GM10248 (cell line): ENCODE results near the gene RACGAP1.

Experiments used
- CTCF ChIA-PET: fragments of 300-600 bp; sonication (Branson Sonifier 250); formaldehyde crosslinking; extraction: SDS; loops from one replicate; lab custom pipeline; 2021; ENCODE audit warnings: antibody characterized with exemption; lab: Yijun Ruan, JAX
- POLR2A ChIA-PET: fragments of 350-650 bp; sonication (Branson Sonifier 250); formaldehyde crosslinking; extraction: SDS; loops from one replicate; lab custom pipeline; 2020; ENCODE audit warnings: antibody characterized with exemption; lab: Yijun Ruan, JAX
- DNase-seq: peaks from one replicate; pipeline ENCODE4 v3.0.0; 2012; ENCODE audit errors: extremely low spot score
- CTCF ChIP-seq: IDR thresholded peaks from 2 replicates; pipeline ENCODE4 v1.5.1; 2012; ENCODE audit warnings: mild to moderate bottlenecking, low read depth; ENCODE audit errors: extremely low read depth, missing control alignments, control extremely low read depth

Gene RACGAP1

GRCh38 chr12:50006754-50007442 lies 18.4 kb downstream of the RACGAP1 start:
- TF ChIP-seq CTCF = no peak
- POLR2A ChIA-PET = interaction anchor here (0.7 to 1.1 kb wide), 3 partner anchors 26 to 266 kb away, joined by 3 read pairs; no protein-coding TSS in a partner anchor
- DNase-seq = no peak
- CTCF ChIA-PET = interaction anchor here (1.0 to 6.1 kb wide), 7 partner anchors 10 to 49 kb away, joined by 3 to 28 read pairs (median 6); no protein-coding TSS in a partner anchor

- TF ChIP-seq CTCF = no peak
- POLR2A ChIA-PET = interaction anchor here (1.1 kb wide), 1 partner anchor 265 kb away, joined by 3 read pairs; no protein-coding TSS in a partner anchor
- DNase-seq = no peak
These were observed 19.0 kb downstream of the RACGAP1 start for GRCh38 chr12:50006280-50006679.

GRCh38 chr12:50005175-50005574 lies 20.1 kb downstream of the RACGAP1 start:
- CTCF ChIA-PET = interaction anchor here (1.1 to 6.1 kb wide), 7 partner anchors 9 to 66 kb away, joined by 3 to 28 read pairs (median 8); no protein-coding TSS in a partner anchor
- no peak for TF ChIP-seq CTCF
- POLR2A ChIA-PET = no interaction called here
- no peak for DNase-seq

More at GRCh38 chr12:50006280-50006679, 19.0 kb downstream of the RACGAP1 start:
- CTCF ChIA-PET = interaction anchor here (1.0 to 6.1 kb wide), 9 partner anchors 10 to 50 kb away, joined by 3 to 28 read pairs (median 6); no protein-coding TSS in a partner anchor

DNA sequence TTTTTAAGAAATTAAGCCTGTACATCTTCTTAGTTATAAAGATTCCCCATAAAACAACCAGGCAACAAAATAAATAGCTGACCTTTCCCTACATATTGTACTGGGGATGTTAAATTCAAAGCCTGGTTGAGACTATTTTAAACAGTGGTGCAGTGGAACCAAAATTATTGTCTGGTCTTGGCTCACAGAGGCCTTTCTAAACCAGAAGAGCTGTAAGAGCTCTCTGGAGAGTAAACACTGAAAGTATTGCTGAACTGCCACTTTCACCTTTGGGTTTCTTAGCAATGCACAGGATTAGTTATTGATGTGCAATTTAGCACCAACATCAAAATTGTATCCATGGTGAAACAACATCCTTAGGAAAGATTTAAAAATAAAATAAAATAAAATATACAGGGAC lies 20.6 kb downstream of the RACGAP1 start:
- CTCF ChIA-PET = interaction anchor here (0.7 to 6.1 kb wide), 8 partner anchors 9 to 107 kb away, joined by 3 to 28 read pairs (median 6); partner anchors contain the start of gene COX14
- POLR2A ChIA-PET = no interaction called here
- DNase-seq = no peak
- TF ChIP-seq CTCF = no peak

- no peak for TF ChIP-seq CTCF
- ChIA-PET CTCF (interaction anchor here (0.9 to 6.1 kb wide), 9 partner anchors 10 to 67 kb away, joined by 3 to 28 read pairs (median 7); no protein-coding TSS in a partner anchor), POLR2A (no interaction called here)
- DNase-seq = no peak
These were observed 21.7 kb downstream of the RACGAP1 start for GRCh38 chr12:50003595-50003994.

- DNase-seq = no peak
- POLR2A ChIA-PET = no interaction called here
- TF ChIP-seq CTCF = no peak
- CTCF ChIA-PET = interaction anchor here (1.0 to 1.9 kb wide), 4 partner anchors 9 to 41 kb away, joined by 3 to 12 read pairs (median 3); no protein-coding TSS in a partner anchor
These were observed 26.8 kb downstream of the RACGAP1 start for GRCh38 chr12:49998453-49998852.
